ENCODE measurements around the gene HRAS.
A peak's percentile ranks its signal among the peaks of the same experiment; 100 is the strongest.

The HRAS gene

GRCh38 chr11:507727-508515 lies 27.5 kb downstream of the HRAS start:
- DNase-seq (ENCODE audit: low spot score), result no peak

GRCh38 chr11:506995-507726 lies 28.2 kb downstream of the HRAS start, which contains the start of gene RNH1:
TSS of gene RNH1 (minus strand) at chr11:507242. CDS start at chr11:502162, 5,080 bp downstream.
- DNase-seq (ENCODE audit: low spot score), result peak; percentile 96

- DNase-seq (ENCODE audit: low spot score), result peak; percentile 94
Observed at GRCh38 chr11:506238-506994, 29.0 kb downstream of the HRAS start.

GRCh38 chr11:504994-505344 lies 30.4 kb downstream of the HRAS start:
- DNase-seq (ENCODE audit: low spot score), result no peak

GRCh38 chr11:504053-504993 lies 31.1 kb downstream of the HRAS start:
- DNase-seq (ENCODE audit: low spot score), result peak; percentile 59

GRCh38 chr11:503179-503981 lies 32.0 kb downstream of the HRAS start:
- peak; percentile 53 for DNase-seq (ENCODE audit: low spot score)

- no peak for DNase-seq (ENCODE audit: low spot score)
Observed at GRCh38 chr11:502288-503178, 32.8 kb downstream of the HRAS start.

GRCh38 chr11:501683-502287 lies 33.6 kb downstream of the HRAS start:
- DNase-seq (ENCODE audit: low spot score), result no peak

GRCh38 chr11:501001-501682 lies 34.2 kb downstream of the HRAS start:
- no peak for DNase-seq (ENCODE audit: low spot score)

- DNase-seq (ENCODE audit: low spot score), result no peak
Observed at GRCh38 chr11:499201-500076, 35.9 kb downstream of the HRAS start.

- DNase-seq (ENCODE audit: low spot score), result no peak
Observed at GRCh38 chr11:498297-499181, 36.8 kb downstream of the HRAS start.

- DNase-seq (ENCODE audit: low spot score), result no peak
Observed at GRCh38 chr11:497565-498296, 37.6 kb downstream of the HRAS start.

- no peak for DNase-seq (ENCODE audit: low spot score)
Observed at GRCh38 chr11:496834-497564, 38.4 kb downstream of the HRAS start.

GRCh38 chr11:495537-495931 lies 39.8 kb downstream of the HRAS start:
- no peak for DNase-seq (ENCODE audit: low spot score)

Data from hematopoietic multipotent progenitor cell treated with erythropoietin and hydrocortisone succinate and interleukin-3 and kit ligand, for 15 days (in vitro differentiated cells).